Activated CD4-positive, alpha-beta memory T cell treated with anti-CD3 and anti-CD28 coated beads, Interleukin-2, amount 10 ng/mL, durations not matched to agents 7 days and 5 days (primary cell): Measurements from ENCODE around the gene SNX33. TPM values are rescaled to one million over a fixed set of nuclear protein-coding genes. Genes with fewer than 3 reads are reported as not detected.
"Not testable (repeated sequence)": the region's sequence is repeated elsewhere in the genome, so short reads cannot be mapped to it uniquely, and the experiment has no call there.

ENCODE experiments used
- CTCF ChIA-PET: fragments of 350-600 bp; sonication (Branson Sonifier 250); formaldehyde crosslinking; loops from one replicate; lab custom pipeline; 2021; ENCODE audit warnings: antibody characterized with exemption, inconsistent platforms; lab: Charles Lee
- POLR2A ChIA-PET: fragments of 350-600 bp; sonication (Branson Sonifier 250); formaldehyde crosslinking; loops from one replicate; lab custom pipeline; 2021; ENCODE audit warnings: antibody characterized with exemption; lab: Charles Lee
- DNase-seq: peaks from one replicate; pipeline ENCODE4 v3.0.0-alpha.2; 2020
- H3K27ac Mint-ChIP-seq: one replicate; pipeline ENCODE4 v1.8.0; 2021; ENCODE audit warnings: mild to moderate bottlenecking, mixed read lengths
- H3K27me3 Mint-ChIP-seq: one replicate; pipeline ENCODE4 v1.8.0; 2021; ENCODE audit warnings: mixed read lengths
- H3K36me3 Mint-ChIP-seq: one replicate; pipeline ENCODE4 v1.8.0; 2021; ENCODE audit warnings: low read depth, mixed read lengths
- H3K4me1 Mint-ChIP-seq: one replicate; pipeline ENCODE4 v1.8.0; 2021; ENCODE audit warnings: mixed read lengths
- H3K4me3 Mint-ChIP-seq: one replicate; pipeline ENCODE4 v1.8.0; 2021; ENCODE audit warnings: mild to moderate bottlenecking, mixed read lengths
- H3K9me3 Mint-ChIP-seq: one replicate; pipeline ENCODE4 v1.8.0; 2021; ENCODE audit warnings: mixed read lengths
- total RNA-seq, 2 experiments: library from RNA; stranded (reverse); gene quantifications; one replicate each; pipeline ENCODE4 v1.2.3, GENCODE V29; 2021

SNX33 gene
- total RNA-seq, 2 experiments from 2014 or later: 1.8 to 1.9 TPM

DNA sequence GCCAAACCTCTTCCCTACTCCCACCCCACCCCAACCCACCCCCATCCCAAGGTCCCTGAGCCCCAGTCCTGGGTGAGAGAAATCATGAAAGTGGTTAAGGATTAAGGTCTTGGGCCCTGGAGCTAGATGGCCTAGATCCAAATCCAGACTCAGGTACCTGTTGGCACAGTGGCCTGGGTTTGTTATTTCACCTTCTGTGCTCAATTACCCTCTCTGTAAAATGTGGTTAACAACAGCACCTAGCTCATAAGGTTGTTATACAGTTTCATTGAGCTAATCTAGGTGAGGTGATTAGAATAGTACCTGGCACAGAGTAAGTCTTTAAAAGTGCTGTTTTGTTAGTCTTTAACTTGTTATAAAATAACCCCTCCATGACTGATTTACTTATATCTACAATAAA is 15.8 kb upstream of the SNX33 start:
- H3K9me3 Mint-ChIP-seq: no peaks in the 10 kb centered on the region
- no peak overlapping the region for H3K4me3 Mint-ChIP-seq
- no peak overlapping the region for H3K27ac Mint-ChIP-seq
- H3K27me3 Mint-ChIP-seq: no peaks in the 10 kb centered on the region
- no peak for DNase-seq
- peaks cover under 1% of the 10 kb centered on the region for H3K36me3 Mint-ChIP-seq
- ChIA-PET POLR2A (interaction anchor here (0.7 to 3.6 kb wide), 2 partner anchors 8 to 34 kb away, joined by 4 to 14 read pairs; partner anchors contain the start of gene IMP3), CTCF (interaction anchor here (1.0 kb wide), 1 partner anchor 34 kb away, joined by 4 read pairs; no protein-coding TSS in a partner anchor)
- peaks cover 19% of the 10 kb centered on the region for H3K4me1 Mint-ChIP-seq

DNA sequence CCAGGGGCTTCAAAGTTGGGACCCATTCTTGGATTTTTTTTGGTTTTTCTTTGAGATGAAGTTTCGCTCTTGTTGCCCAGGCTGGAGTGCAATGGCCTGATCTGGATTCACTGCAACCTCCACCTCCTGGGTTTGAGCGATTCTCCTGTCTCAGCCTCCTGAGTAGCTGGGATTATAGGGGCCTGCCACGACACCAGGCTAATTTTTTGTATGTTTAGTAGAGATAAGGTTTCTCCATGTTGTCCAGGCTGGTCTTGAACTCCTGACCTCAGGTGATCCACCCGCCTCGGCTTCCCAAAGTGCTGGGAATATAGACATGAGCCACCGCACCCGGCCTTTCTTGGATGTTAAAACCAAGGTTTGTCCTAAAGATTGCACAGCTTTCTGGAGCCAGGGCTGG is 13.8 kb upstream of the SNX33 start:
- CTCF ChIA-PET: not testable (repeated sequence)

DNA sequence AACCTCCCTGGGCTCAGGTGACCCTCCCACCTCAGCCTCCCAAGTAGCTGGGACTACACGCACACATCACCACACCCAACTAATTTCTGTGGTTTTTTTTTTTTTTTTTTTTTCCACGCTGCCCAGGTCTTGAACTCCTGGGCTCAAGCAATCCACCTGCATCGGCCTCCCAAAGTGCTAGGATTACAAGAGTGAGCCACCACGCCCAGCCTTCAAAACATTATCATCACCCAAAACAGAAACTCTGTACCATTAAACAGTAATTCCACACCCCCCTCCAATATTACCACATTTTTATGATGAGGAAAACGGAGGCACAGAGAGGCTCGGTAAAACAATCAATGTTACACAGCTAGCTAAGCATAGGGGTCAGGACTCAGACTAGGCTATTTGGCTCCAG is 11.7 kb upstream of the SNX33 start:
- H3K9me3 Mint-ChIP-seq: no peaks in the 10 kb centered on the region
- H3K4me3 Mint-ChIP-seq: no peak overlapping the region
- ChIA-PET CTCF (interaction anchor here (1.1 to 6.4 kb wide), 3 partner anchors 10 to 127 kb away, joined by 3 to 56 read pairs (median 4); partner anchors contain the start of genes SNUPN and SNX33), POLR2A (interaction anchor here (1.3 to 8.9 kb wide), 2 partner anchors 10 to 57 kb away, joined by 4 to 162 read pairs; partner anchors contain the start of genes PTPN9 and SNUPN)
- DNase-seq: no peak
- H3K27me3 Mint-ChIP-seq: no peaks in the 10 kb centered on the region
- H3K4me1 Mint-ChIP-seq: peaks cover 37% of the 10 kb centered on the region
- H3K27ac Mint-ChIP-seq: no peak overlapping the region
- H3K36me3 Mint-ChIP-seq: peaks cover 23% of the 10 kb centered on the region

More for the DNA sequence above, 13.8 kb upstream of the SNX33 start:
- peaks cover 16% of the 10 kb centered on the region for H3K36me3 Mint-ChIP-seq
- H3K9me3 Mint-ChIP-seq, DNase-seq, H3K27me3 Mint-ChIP-seq, H3K4me3 Mint-ChIP-seq, H3K27ac Mint-ChIP-seq: not testable (repeated sequence)
- H3K4me1 Mint-ChIP-seq: peaks cover 30% of the 10 kb centered on the region
- POLR2A ChIA-PET: interaction anchor here (0.8 to 8.9 kb wide), 5 partner anchors 8 to 266 kb away, joined by 3 to 162 read pairs (median 3); partner anchors contain the start of genes MAN2C1 and SNUPN

DNA sequence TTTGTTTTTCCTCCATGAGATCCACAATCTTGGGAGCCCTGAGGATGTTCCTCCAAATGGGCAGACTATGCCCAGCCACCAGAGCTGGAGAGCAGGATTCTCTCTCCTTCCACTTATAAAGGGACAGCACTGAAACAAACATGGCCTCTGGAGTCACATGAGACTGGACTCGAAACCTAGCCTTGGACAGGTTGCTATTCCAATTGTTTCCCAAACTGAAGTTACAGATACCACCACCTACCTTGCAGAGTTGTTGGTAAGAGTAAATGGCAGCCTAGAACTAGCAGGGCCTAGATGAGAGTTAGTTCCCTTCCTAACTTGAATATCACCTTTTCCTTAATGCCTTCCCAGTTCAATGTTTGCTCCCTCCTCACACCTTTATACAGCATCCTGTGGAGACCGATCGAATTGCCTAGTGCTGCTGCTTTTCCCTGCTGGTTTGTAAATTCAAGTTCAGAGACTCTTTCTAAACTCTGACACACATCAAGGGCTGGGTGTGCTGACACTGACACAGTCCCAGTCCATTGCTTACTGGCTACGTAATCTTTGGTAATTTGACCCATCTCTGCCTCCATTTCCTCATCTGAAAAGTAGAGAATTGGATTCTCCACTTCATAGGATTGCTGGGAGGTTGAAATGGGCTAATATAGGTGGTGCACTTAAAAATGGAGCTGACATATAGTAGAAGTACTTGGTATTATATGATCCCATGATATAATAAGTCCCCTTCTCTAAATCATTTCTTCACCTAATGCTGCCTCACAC is 10.3 kb upstream of the SNX33 start:
- Mint-ChIP-seq H3K9me3 (no peaks in the 10 kb centered on the region), H3K27me3 (no peaks in the 10 kb centered on the region), H3K4me1 (peaks cover 43% of the 10 kb centered on the region), H3K27ac (no peak overlapping the region), H3K36me3 (peaks cover 23% of the 10 kb centered on the region), H3K4me3 (peak overlapping the region; percentile 86)
- CTCF ChIA-PET: interaction anchor here (1.0 to 6.4 kb wide), 6 partner anchors 11 to 269 kb away, joined by 3 to 56 read pairs (median 6); partner anchors contain the start of genes MAN2C1, PTPN9 and SNUPN
- POLR2A ChIA-PET: interaction anchor here (1.0 to 8.9 kb wide), 9 partner anchors 10 to 269 kb away, joined by 3 to 188 read pairs (median 74); partner anchors contain the start of genes MAN2C1, PTPN9, SIN3A and SNUPN
- DNase-seq: no peak

DNA sequence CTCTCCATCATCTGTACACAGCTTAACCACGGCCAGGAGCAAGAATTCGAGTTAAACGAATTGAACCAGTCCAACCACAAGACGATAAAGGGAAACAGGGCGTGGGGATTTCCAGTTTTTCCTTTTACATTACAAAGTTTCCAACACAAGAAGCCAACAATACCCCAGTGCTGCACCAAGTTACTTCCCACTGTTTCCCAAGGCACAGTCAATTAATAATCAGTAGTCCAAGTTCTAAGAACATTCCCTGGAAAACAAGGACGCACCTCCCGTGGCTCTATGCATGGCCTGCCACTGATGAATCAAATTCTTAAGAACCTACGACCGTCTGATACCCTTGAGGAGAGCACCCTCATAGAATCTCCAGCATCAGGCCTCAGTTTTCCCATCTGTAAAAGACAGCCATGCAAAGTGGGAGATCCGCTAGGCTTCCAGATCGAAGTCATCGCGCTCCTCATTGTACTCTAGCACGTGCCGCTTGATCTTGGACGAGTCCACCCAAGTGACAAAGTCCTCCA is 8.5 kb upstream of the SNX33 start:
- Mint-ChIP-seq H3K4me3 (peak overlapping the region; percentile 86), H3K27ac (peak overlapping the region; percentile 94), H3K27me3 (no peaks in the 10 kb centered on the region), H3K9me3 (no peaks in the 10 kb centered on the region), H3K36me3 (peaks cover 23% of the 10 kb centered on the region), H3K4me1 (peaks cover 43% of the 10 kb centered on the region)
- ChIA-PET POLR2A (interaction anchor here (0.7 to 8.9 kb wide), 34 partner anchors 8 to 616 kb away, joined by 3 to 188 read pairs (median 5); partner anchors contain the start of genes COMMD4, MAN2C1, PPCDC and PTPN9), CTCF (interaction anchor here (0.9 to 6.4 kb wide), 14 partner anchors 9 to 271 kb away, joined by 3 to 56 read pairs (median 12); partner anchors contain the start of genes MAN2C1, PTPN9, SIN3A and SNUPN)
- DNase-seq: no peak

DNA sequence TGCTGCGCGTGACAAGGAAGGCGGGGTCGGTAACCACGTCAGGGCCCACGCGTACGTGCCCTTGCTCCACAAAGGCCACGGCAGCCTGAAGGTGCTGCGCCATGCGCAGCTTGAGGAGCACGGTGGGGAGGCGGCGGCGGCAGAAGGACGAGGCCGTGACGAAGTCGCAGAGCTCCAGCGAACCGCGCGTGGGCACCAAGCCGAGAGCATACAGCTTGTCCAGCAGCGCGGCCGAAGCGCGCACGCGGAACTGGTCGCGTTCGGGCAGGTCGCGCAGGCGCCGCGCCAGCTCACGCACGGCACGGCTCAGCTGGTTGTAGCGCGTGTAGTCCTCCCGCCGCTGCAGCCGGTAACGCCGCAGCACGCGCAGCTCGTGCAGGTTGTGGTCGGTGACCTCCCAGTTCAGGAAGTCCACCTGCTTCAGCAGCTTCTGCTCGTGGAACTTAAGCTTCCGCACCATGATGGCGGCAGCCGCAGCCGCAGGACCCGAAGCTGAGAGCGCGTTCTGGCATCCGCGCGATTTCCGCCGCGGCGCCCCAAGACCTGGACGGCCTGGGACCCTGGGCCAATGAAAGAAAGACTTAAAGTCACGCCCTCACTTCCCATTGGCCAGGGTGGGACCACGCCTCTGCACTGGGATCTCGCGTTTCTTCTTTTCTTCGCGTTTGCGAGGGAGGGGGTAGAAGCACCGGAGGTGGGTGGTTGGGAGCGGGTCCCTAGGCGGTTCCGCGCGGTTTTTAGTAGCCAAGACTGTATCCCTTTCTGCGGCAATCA is 7.8 kb upstream of the SNX33 start, which contains the start of gene IMP3:
TSS of gene IMP3 (minus strand) at position 516 of the 774 bp plus-strand sequence. CDS start at position 460, 56 bp downstream.
- H3K4me3 Mint-ChIP-seq: peak within 1 kb of the TSS; percentile 86
- H3K4me1 Mint-ChIP-seq: peaks cover 43% of the 10 kb centered on the region
- ChIA-PET POLR2A (interaction anchor here (0.6 to 8.9 kb wide), 41 partner anchors 7 to 617 kb away, joined by 3 to 188 read pairs (median 4); partner anchors contain the start of genes COMMD4, FBXO22, MAN2C1 and PPCDC), CTCF (interaction anchor here (0.6 to 6.4 kb wide), 20 partner anchors 10 to 869 kb away, joined by 3 to 56 read pairs (median 5); partner anchors contain the start of genes MAN2C1, PTPN9, SIN3A and SNUPN)
- peak within 1 kb of the TSS; percentile 94 for H3K27ac Mint-ChIP-seq
- H3K27me3 Mint-ChIP-seq: no peaks in the 10 kb centered on the region
- H3K36me3 Mint-ChIP-seq: peaks cover 23% of the 10 kb centered on the region
- H3K9me3 Mint-ChIP-seq: no peaks in the 10 kb centered on the region
- peak; percentile 96 for DNase-seq

DNA sequence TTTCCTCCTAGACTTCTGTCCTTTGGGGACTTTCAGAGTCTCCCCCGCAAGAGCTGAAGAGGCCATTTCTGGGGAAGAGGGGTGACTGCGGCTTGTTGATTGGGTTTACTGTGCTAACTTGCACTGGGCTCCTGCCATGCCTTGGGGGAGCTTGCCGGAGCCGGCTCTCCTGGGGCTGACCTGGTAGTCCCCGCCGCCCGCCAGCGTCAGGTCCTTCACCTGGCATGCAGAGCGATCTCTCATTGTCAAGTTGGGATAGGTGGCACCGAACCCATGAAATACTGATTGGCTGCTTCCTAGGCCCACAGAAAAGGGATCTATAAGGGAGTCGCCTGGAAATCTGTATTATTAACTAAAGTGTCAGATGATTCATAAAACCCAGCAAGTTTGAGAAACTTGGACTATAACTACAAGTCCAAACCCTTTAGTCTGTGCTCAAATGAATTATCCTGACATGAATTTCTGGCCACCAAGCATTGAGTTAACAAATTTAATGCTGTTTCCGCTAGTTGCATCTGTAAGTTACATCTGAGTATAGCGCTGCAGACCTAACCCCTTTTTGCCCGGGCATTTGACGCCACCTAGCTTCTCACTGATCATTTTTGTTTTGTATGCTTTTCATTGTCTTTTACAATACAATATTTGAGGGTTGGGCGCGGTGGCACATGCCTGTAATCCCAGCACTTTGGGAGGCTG is 7.1 kb upstream of the SNX33 start:
- ChIA-PET CTCF (interaction anchor here (0.6 to 6.4 kb wide), 21 partner anchors 10 to 869 kb away, joined by 3 to 56 read pairs (median 5); partner anchors contain the start of genes MAN2C1, PTPN9, SIN3A and SNUPN), POLR2A (interaction anchor here (0.6 to 8.9 kb wide), 33 partner anchors 9 to 617 kb away, joined by 3 to 188 read pairs (median 5); partner anchors contain the start of genes COMMD4, FBXO22, MAN2C1 and PPCDC)
- Mint-ChIP-seq H3K36me3 (peaks cover 23% of the 10 kb centered on the region), H3K27ac (peak overlapping the region; percentile 94), H3K4me1 (peaks cover 41% of the 10 kb centered on the region), H3K9me3 (no peaks in the 10 kb centered on the region), H3K4me3 (peak overlapping the region; percentile 86), H3K27me3 (no peaks in the 10 kb centered on the region)
- peak; percentile 73 for DNase-seq

DNA sequence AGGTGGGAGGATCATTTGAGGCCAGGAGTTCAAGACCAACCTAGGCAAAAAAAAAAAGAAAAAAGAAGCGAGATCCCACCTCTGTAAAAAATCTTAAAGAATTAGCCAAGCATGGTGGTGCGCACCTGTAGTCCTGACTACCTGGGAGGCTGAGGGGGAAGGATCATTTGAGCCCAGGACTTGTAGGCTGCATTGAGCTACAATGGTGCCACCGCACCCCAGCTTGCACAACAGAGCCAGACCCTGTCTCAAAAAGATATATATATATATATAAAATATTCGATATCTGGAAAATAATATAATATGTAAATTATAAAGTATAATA is 6.6 kb upstream of the SNX33 start:
- Mint-ChIP-seq H3K4me3 (peak overlapping the region; percentile 86), H3K4me1 (peaks cover 36% of the 10 kb centered on the region), H3K27ac (peak overlapping the region; percentile 94), H3K36me3 (peaks cover 23% of the 10 kb centered on the region), H3K27me3 (no peaks in the 10 kb centered on the region), H3K9me3 (no peaks in the 10 kb centered on the region)
- DNase-seq: peak; percentile 19
- POLR2A ChIA-PET: interaction anchor here (1.5 to 8.9 kb wide), 10 partner anchors 10 to 273 kb away, joined by 6 to 188 read pairs (median 60); partner anchors contain the start of genes MAN2C1, PTPN9, SIN3A and SNUPN
- CTCF ChIA-PET: interaction anchor here (0.8 to 6.4 kb wide), 15 partner anchors 11 to 273 kb away, joined by 3 to 56 read pairs (median 6); partner anchors contain the start of genes MAN2C1, PTPN9, SIN3A and SNUPN

DNA sequence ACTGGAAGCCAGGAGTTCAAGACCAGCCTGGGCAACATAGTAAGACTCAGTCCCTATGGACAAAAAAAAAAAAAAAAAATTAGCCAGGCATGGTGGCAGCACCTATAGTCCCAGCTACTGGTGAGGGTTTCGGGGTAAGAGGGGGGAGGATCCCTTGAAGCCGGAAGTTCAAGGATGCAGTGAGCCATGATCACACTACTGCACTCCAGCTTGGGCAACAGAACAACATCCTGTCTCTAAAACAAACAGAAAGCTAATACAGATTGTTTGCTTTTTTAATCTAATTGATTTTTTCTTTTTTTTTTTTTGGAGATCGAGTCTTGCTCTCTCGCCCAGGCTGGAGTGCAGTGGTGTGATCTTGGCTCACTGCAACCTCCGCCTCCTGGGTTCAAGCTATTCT is 6.1 kb upstream of the SNX33 start:
- H3K9me3 Mint-ChIP-seq: no peaks in the 10 kb centered on the region
- DNase-seq: no peak
- POLR2A ChIA-PET: interaction anchor here (4.0 to 8.9 kb wide), 7 partner anchors 10 to 273 kb away, joined by 20 to 188 read pairs (median 78); partner anchors contain the start of genes MAN2C1, PTPN9, SIN3A and SNUPN
- peaks cover 34% of the 10 kb centered on the region for H3K4me1 Mint-ChIP-seq
- no peak overlapping the region for H3K4me3 Mint-ChIP-seq
- CTCF ChIA-PET: interaction anchor here (0.8 to 6.4 kb wide), 11 partner anchors 10 to 274 kb away, joined by 3 to 56 read pairs (median 22); partner anchors contain the start of genes MAN2C1, PTPN9, SIN3A and SNUPN
- H3K36me3 Mint-ChIP-seq: peaks cover 23% of the 10 kb centered on the region
- H3K27me3 Mint-ChIP-seq: peaks cover 3% of the 10 kb centered on the region
- H3K27ac Mint-ChIP-seq: no peak overlapping the region

DNA sequence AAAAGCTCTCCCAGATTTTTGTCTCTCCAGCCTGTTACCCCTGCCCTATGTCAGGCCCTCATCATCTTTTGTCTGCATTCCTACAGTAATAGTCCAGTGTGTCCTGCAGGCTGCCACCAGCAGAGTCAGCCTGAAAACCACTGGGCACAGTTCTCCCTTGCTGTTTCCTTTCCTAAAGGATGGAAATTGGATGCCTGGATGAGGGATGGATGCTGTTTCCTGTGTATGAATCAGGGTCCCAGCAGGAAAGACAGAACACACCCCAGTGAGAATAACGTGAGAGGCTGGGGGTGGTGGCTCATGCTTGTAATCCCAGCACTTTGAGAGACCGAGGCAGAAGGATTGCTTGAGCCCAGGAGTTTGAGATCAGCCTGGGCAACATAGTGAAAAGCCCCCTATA is 3.3 kb upstream of the SNX33 start:
- H3K4me3 Mint-ChIP-seq: no peak overlapping the region
- DNase-seq: no peak
- peaks cover 19% of the 10 kb centered on the region for H3K4me1 Mint-ChIP-seq
- CTCF ChIA-PET: interaction anchor here (1.1 kb wide), 1 partner anchor 277 kb away, joined by 4 read pairs; no protein-coding TSS in a partner anchor
- no peaks in the 10 kb centered on the region for H3K9me3 Mint-ChIP-seq
- H3K27me3 Mint-ChIP-seq: peaks cover 10% of the 10 kb centered on the region
- peaks cover 3% of the 10 kb centered on the region for H3K36me3 Mint-ChIP-seq
- POLR2A ChIA-PET: interaction anchor here (1.1 kb wide), 1 partner anchor 38 kb away, joined by 3 read pairs; no protein-coding TSS in a partner anchor
- H3K27ac Mint-ChIP-seq: no peak overlapping the region
